Neural cell (in vitro differentiated cells): Measurements from ENCODE around the gene TMCC2.

Source experiments
- CTCF ChIP-seq: fragments of 450-650 bp; IDR thresholded peaks from 2 replicates; pipeline ENCODE4 v1.5.1; 2014; ENCODE audit warnings: antibody characterized with exemption, mild to moderate bottlenecking, moderate library complexity; ENCODE audit not compliant: poor library complexity, severe bottlenecking
- EP300 ChIP-seq: fragments of 450-650 bp; conservative IDR thresholded peaks from 2 replicates; pipeline ENCODE4 v1.6.1; 2014; ENCODE audit warnings: antibody characterized with exemption, mild to moderate bottlenecking, moderate library complexity; ENCODE audit not compliant: poor library complexity, severe bottlenecking
- EZH2 ChIP-seq: fragments of 200-600, 300-800 bp; shearing (Covaris generic), sonication (generic); IDR thresholded peaks from 2 replicates; pipeline ENCODE4 v1.6.1; 2014; ENCODE audit warnings: antibody characterized with exemption, low read length, borderline replicate concordance, mild to moderate bottlenecking; ENCODE audit not compliant: insufficient read depth, poor library complexity, severe bottlenecking
- MXI1 ChIP-seq: fragments of 450-650 bp; conservative IDR thresholded peaks from 2 replicates; pipeline ENCODE4 v1.6.1; 2014; ENCODE audit warnings: antibody characterized with exemption, mild to moderate bottlenecking; ENCODE audit not compliant: poor library complexity, severe bottlenecking
- POLR2AphosphoS5 ChIP-seq: IDR thresholded peaks from 2 replicates; pipeline ENCODE4 v1.6.1; 2012
- RAD21 ChIP-seq: fragments of 450-650 bp; conservative IDR thresholded peaks from 2 replicates; pipeline ENCODE4 v1.6.1; 2014; ENCODE audit warnings: antibody characterized with exemption, mild to moderate bottlenecking, moderate library complexity
- REST ChIP-seq: IDR thresholded peaks from 2 replicates; pipeline ENCODE4 v1.6.1; 2012; ENCODE audit warnings: borderline replicate concordance
- SMC3 ChIP-seq: fragments of 450-650 bp; conservative IDR thresholded peaks from 2 replicates; pipeline ENCODE4 v1.6.1; 2014; ENCODE audit warnings: antibody characterized with exemption, mild to moderate bottlenecking, moderate library complexity; ENCODE audit not compliant: poor library complexity
- TAF1 ChIP-seq: IDR thresholded peaks from 2 replicates; pipeline ENCODE4 v1.6.1; 2012; ENCODE audit warnings: low read depth

- no peak for TF ChIP-seq CTCF
- no peak for TF ChIP-seq EP300
- TF ChIP-seq POLR2AphosphoS5: no peak
- no peak for TF ChIP-seq MXI1
- no peak for TF ChIP-seq SMC3
- TF ChIP-seq EZH2: no peak
- TF ChIP-seq REST: no peak
- TF ChIP-seq TAF1: no peak
- TF ChIP-seq RAD21: no peak
These were observed 43.5 kb downstream of the TMCC2 start for GRCh38 chr1:205271277-205271676.
